HCT116 (cell line): ENCODE results near the gene PJA1. TPM values are rescaled to one million over a fixed set of nuclear protein-coding genes. Genes with fewer than 3 reads are reported as not detected.
A peak's percentile ranks its signal among the peaks of the same experiment; 100 is the strongest.

Experiments
- ATAC-seq: fragments of 200-7000 bp; cut with Tn5 transposase; 2 replicates; pipeline ENCODE4 v1.9.1; 2020; ENCODE audit warnings: mild to moderate bottlenecking, moderate library complexity
- BruUV-seq: library from RNA; stranded (reverse); fragments of 400-500 nt; replicated peaks from 2 replicates; lab custom pipeline; 2021; lab: Mats Ljungman, UMichigan
- CTCF ChIA-PET: fragments of 300-600 bp; sonication (Branson Sonifier 250); formaldehyde crosslinking; loops from one replicate; lab custom pipeline; 2021; ENCODE audit warnings: antibody characterized with exemption; lab: Charles Lee
- POLR2A ChIA-PET: fragments of 300-600, 350-600 bp; sonication (Branson Sonifier 250); formaldehyde crosslinking; loops from one replicate; lab custom pipeline; 2021; ENCODE audit warnings: antibody characterized with exemption; lab: Charles Lee
- RAD21 ChIA-PET, 2 experiments: fragments of 300-600 bp; sonication (Branson Sonifier 250); formaldehyde crosslinking; loops; one replicate each; lab custom pipeline; 2023; ENCODE audit warnings: low total read pairs in 2 of 2; ENCODE audit not compliant: uncharacterized antibody in 2 of 2, unreplicated experiment in 2 of 2, low non-redundant PET in 1 of 2; lab: Charles Lee
- DNase-seq: peaks from one replicate; pipeline ENCODE4 v3.0.0-alpha.2; 2010; ENCODE audit warnings: low read depth, low spot score
- H2AFZ ChIP-seq: fragments of 200-600 bp; shearing (Covaris generic), sonication (generic); 2 replicates; pipeline ENCODE4 v1.6.1; 2017; ENCODE audit warnings: low read depth, mixed run types, mixed read lengths, antibody characterized with exemption, low read length; ENCODE audit not compliant: poor library complexity, severe bottlenecking
- H3K27ac ChIP-seq: 2 replicates; pipeline ENCODE4 v1.5.1; 2012; ENCODE audit warnings: low read depth, low read length
- H3K27me3 ChIP-seq: fragments of 200-600 bp; sonication (generic); 2 replicates; pipeline ENCODE4 v1.6.1; 2016; ENCODE audit warnings: mixed run types, low read length, mixed read lengths; ENCODE audit not compliant: insufficient read depth
- H3K36me3 ChIP-seq, 2 experiments: fragments of 200-500 bp in 1 of 2; fragments of 200-600 bp in 1 of 2; sonication (Bioruptor generic) in 1 of 2; sonication (generic) in 1 of 2; 2 replicates each; pipeline versions ENCODE4 v1.5.1 to v1.6.1; 2014 to 2016; ENCODE audit warnings: low read length in 2 of 2, inconsistent platforms in 1 of 2, mixed read lengths in 1 of 2, mixed run types in 1 of 2; ENCODE audit not compliant: insufficient read depth in 2 of 2, control insufficient read depth in 1 of 2
- H3K4me1 ChIP-seq, 2 experiments: fragments of 200-600 bp in 1 of 2; sonication (generic) in 1 of 2; 2 replicates each; pipeline versions ENCODE4 v1.5.1 to v1.6.1; 2012 to 2017; ENCODE audit warnings: low read length in 2 of 2, inconsistent platforms in 1 of 2, mild to moderate bottlenecking in 1 of 2, mixed read lengths in 1 of 2, mixed run types in 1 of 2, moderate library complexity in 1 of 2; ENCODE audit not compliant: insufficient read depth in 2 of 2, control insufficient read depth in 1 of 2
- H3K4me2 ChIP-seq: fragments of 200-600 bp; sonication (generic); 2 replicates; pipeline ENCODE4 v1.6.1; 2017; ENCODE audit warnings: mixed run types, low read length, mixed read lengths
- H3K4me3 ChIP-seq, 2 experiments: fragments of 200-600 bp in 1 of 2; sonication (generic) in 1 of 2; replicated peaks in 1 of 2; 2 replicates each; pipeline ENCODE4 v1.5.1; 2011 to 2016; ENCODE audit warnings: low read length in 2 of 2, control low read depth in 1 of 2, low read depth in 1 of 2, mild to moderate bottlenecking in 1 of 2, mixed read lengths in 1 of 2, mixed run types in 1 of 2
- H3K79me2 ChIP-seq: fragments of 200-600 bp; sonication (generic); 2 replicates; pipeline ENCODE4 v1.6.1; 2017; ENCODE audit warnings: mild to moderate bottlenecking, mixed run types, low read length, moderate library complexity, mixed read lengths; ENCODE audit not compliant: insufficient read depth
- H3K9ac ChIP-seq: fragments of 200-600 bp; sonication (generic); 2 replicates; pipeline ENCODE4 v1.6.1; 2016; ENCODE audit warnings: low read length, mixed read lengths
- H3K9me2 ChIP-seq: fragments of 200-600 bp; sonication (generic), shearing (Covaris generic); 2 replicates; pipeline ENCODE4 v1.6.1; 2017; ENCODE audit warnings: mixed run types, mild to moderate bottlenecking, moderate library complexity; ENCODE audit not compliant: insufficient read depth
- H3K9me3 ChIP-seq, 2 experiments: fragments of 200-500 bp in 1 of 2; fragments of 200-600 bp in 1 of 2; sonication (Bioruptor generic) in 1 of 2; sonication (generic) in 1 of 2; 2 replicates each; pipeline ENCODE4 v1.6.1; 2014 to 2017; ENCODE audit warnings: low read length in 2 of 2, mixed read lengths in 2 of 2, inconsistent platforms in 1 of 2, low read depth in 1 of 2, mild to moderate bottlenecking in 1 of 2, mixed run types in 1 of 2, moderate library complexity in 1 of 2; ENCODE audit not compliant: control insufficient read depth in 1 of 2, insufficient read depth in 1 of 2
- H4K20me1 ChIP-seq: fragments of 200-600 bp; sonication (generic), shearing (Covaris generic); 2 replicates; pipeline ENCODE4 v1.6.1; 2017; ENCODE audit warnings: mixed run types, mild to moderate bottlenecking, moderate library complexity; ENCODE audit not compliant: insufficient read depth
- CBX3 ChIP-seq: IDR thresholded peaks from 2 replicates; pipeline ENCODE4 v1.6.1; 2012; ENCODE audit warnings: low read depth
- CEBPB ChIP-seq: IDR thresholded peaks from 2 replicates; pipeline ENCODE4 v1.6.1; 2012; ENCODE audit warnings: low read depth
- CTCF ChIP-seq, 3 experiments: fragments of 200-600 bp in 1 of 3; sonication (generic) in 1 of 3; IDR thresholded peaks in 2 of 3; conservative IDR thresholded peaks in 1 of 3; 2 replicates each; pipeline ENCODE4 v1.5.1; 2012 to 2017; ENCODE audit warnings: low read depth in 2 of 3, low read length in 2 of 3, antibody characterized with exemption in 1 of 3, borderline replicate concordance in 1 of 3, control low read depth in 1 of 3, mild to moderate bottlenecking in 1 of 3, mixed read lengths in 1 of 3, mixed run types in 1 of 3, moderate library complexity in 1 of 3; ENCODE audit not compliant: insufficient read depth in 1 of 3
- EZH2 ChIP-seq: fragments of 200-600 bp; sonication (generic); IDR thresholded peaks from 2 replicates; pipeline ENCODE4 v1.6.1; 2017; ENCODE audit warnings: antibody characterized with exemption, mixed run types
- EZH2phosphoT487 ChIP-seq: fragments of 200-600 bp; IDR thresholded peaks from 2 replicates; pipeline ENCODE4 v1.6.1; 2018; ENCODE audit warnings: antibody characterized with exemption, borderline replicate concordance
- FOSL1 ChIP-seq: IDR thresholded peaks from 2 replicates; pipeline ENCODE4 v1.6.1; 2012; ENCODE audit warnings: low read depth
- JUND ChIP-seq: IDR thresholded peaks from 2 replicates; pipeline ENCODE4 v1.6.1; 2012
- POLR2A ChIP-seq: IDR thresholded peaks from 2 replicates; pipeline ENCODE4 v1.7.0; 2011; ENCODE audit warnings: borderline replicate concordance; ENCODE audit not compliant: insufficient read depth, insufficient read length; ENCODE audit errors: extremely low read depth
- POLR2AphosphoS5 ChIP-seq: IDR thresholded peaks from 2 replicates; pipeline ENCODE4 v1.6.1; 2011; ENCODE audit warnings: mild to moderate bottlenecking, low read depth, low read length, moderate library complexity
- REST ChIP-seq: IDR thresholded peaks from 2 replicates; pipeline ENCODE4 v1.6.1; 2012; ENCODE audit warnings: low read depth
- SP1 ChIP-seq: IDR thresholded peaks from 2 replicates; pipeline ENCODE4 v1.6.1; 2012; ENCODE audit warnings: low read depth
- SRF ChIP-seq: IDR thresholded peaks from 2 replicates; pipeline ENCODE4 v1.6.1; 2012; ENCODE audit warnings: low read depth
- ZBTB33 ChIP-seq: IDR thresholded peaks from 2 replicates; pipeline ENCODE4 v1.6.1; 2011; ENCODE audit warnings: mild to moderate bottlenecking, low read length, moderate library complexity; ENCODE audit not compliant: insufficient replicate concordance; ENCODE audit errors: extremely low read depth
- ZFX ChIP-seq: fragments of 450-650 bp; IDR thresholded peaks from 2 replicates; pipeline ENCODE4 v1.6.1; 2017
- ZNF274 ChIP-seq: fragments of 200-500 bp; sonication (Bioruptor generic); IDR thresholded peaks from 2 replicates; pipeline ENCODE4 v1.6.1; 2014; ENCODE audit warnings: mild to moderate bottlenecking, low read depth, low read length, inconsistent platforms
- intact Hi-C: fragments of 100-400 bp; cut with micrococcal nuclease; formaldehyde crosslinking; loops from 2 replicates; pipeline ENCODE4 v1.10.0; 2022
- total RNA-seq: library from RNA; stranded (reverse); gene quantifications from one replicate; pipeline ENCODE4 v1.2.1, GENCODE V29; 2021; ENCODE audit not compliant: unreplicated experiment

PJA1 gene
- total RNA-seq, 1 experiment from 2014 or later, result 15.7 TPM

GRCh38 chrX:69162361-69162865 lies 2.8 kb downstream of the PJA1 start:
- intact Hi-C loops, result no loop called here
- BruUV-seq, result TSS peak; percentile 25
- Histone ChIP-seq H3K9me3 (no peaks in the 10 kb centered on the region), H3K27me3 (no peaks in the 10 kb centered on the region), H3K27ac (no peak overlapping the region), H3K4me1 (peaks cover 4 to 7% of the 10 kb centered on the region in 2 experiments; a peak in 3 of 4 replicates), H3K4me2 (no peak overlapping the region), H3K9me2 (no peaks in the 10 kb centered on the region), H3K79me2 (no peaks in the 10 kb centered on the region), H2AFZ (no peak overlapping the region), H3K36me3 (no peaks in the 10 kb centered on the region; a peak in 1 of 4 replicates), H3K9ac (no peak overlapping the region), H4K20me1 (no peaks in the 10 kb centered on the region), H3K4me3 (no peak overlapping the region)
- ATAC-seq (no peak), DNase-seq (no peak)
- CTCF ChIA-PET, result no interaction called here
- TF ChIP-seq POLR2AphosphoS5, result no peak
- no peak for TF ChIP-seq POLR2A
- no peak for TF ChIP-seq REST
- no peak for TF ChIP-seq ZFX
- TF ChIP-seq FOSL1, result no peak
- no peak for TF ChIP-seq ZNF274
- TF ChIP-seq CTCF (IDR thresholded peaks at IDR 0.05 in 2 of 3, conservative IDR thresholded peaks at IDR 0.05 in 1 of 3; ENCODE audit: borderline replicate concordance in 1 of 3, insufficient read depth in 1 of 3, low read depth in 2 of 3, low read length in 2 of 3), result no peak
- no peak for TF ChIP-seq ZBTB33
- TF ChIP-seq JUND, result no peak
- no peak for TF ChIP-seq SRF
- no peak for TF ChIP-seq CEBPB
- TF ChIP-seq SP1, result no peak
- no peak for TF ChIP-seq CBX3
- no peak for TF ChIP-seq EZH2
- TF ChIP-seq EZH2phosphoT487, result no peak
- RAD21 ChIA-PET, result no interaction called here
- POLR2A ChIA-PET, result no interaction called here
